Stimulated activated CD4-positive, alpha-beta T cell treated with anti-CD3 and anti-CD28 coated beads, Interleukin-15, amount 100 ng/mL, for 24 hours (primary cell): ENCODE measurements around the gene CNTFR.
"Not testable (repeated sequence)": the region's sequence is repeated elsewhere in the genome, so short reads cannot be mapped to it uniquely, and the experiment has no call there.

Experiments
- DNase-seq: peaks from one replicate; pipeline ENCODE4 v3.0.0-alpha.2; 2020

Gene CNTFR

GRCh38 chr9:34589636-34590380, at the start of gene CNTFR:
CNTFR (minus strand) TSS chr9:34589724; CDS start chr9:34568981, 20,743 bp downstream.
- DNase-seq, result peak; percentile 37

DNA sequence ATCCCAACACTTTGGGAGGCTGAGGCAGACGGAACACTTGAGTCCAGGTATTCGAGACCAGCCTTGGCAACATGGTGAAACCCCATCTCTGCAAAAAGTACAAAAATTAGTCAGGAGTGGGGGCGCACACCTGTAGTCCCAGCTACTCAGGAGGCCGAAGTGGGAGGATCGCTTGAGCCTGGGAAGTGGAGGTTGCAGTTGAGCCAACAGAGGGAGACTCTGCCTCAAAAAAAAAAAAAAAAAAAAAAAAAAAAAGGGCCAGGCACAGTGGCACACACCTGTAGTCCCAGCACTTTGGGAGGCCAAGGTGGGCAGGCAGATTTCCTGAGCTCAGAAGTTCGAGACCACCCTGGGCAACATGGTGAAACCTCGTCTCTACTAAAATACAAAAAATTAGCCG, 49.8 kb upstream of the CNTFR start:
- DNase-seq, result not testable (repeated sequence)

- no peak for DNase-seq
These were observed 48.6 kb upstream of the CNTFR start for GRCh38 chr9:34638138-34638445.

GRCh38 chr9:34637356-34638137, 48.0 kb upstream of the CNTFR start, which contains the start of gene SIGMAR1:
SIGMAR1 (minus strand) TSS chr9:34637787; CDS start chr9:34637697, 90 bp downstream.
- DNase-seq, result peak; percentile 96

DNA sequence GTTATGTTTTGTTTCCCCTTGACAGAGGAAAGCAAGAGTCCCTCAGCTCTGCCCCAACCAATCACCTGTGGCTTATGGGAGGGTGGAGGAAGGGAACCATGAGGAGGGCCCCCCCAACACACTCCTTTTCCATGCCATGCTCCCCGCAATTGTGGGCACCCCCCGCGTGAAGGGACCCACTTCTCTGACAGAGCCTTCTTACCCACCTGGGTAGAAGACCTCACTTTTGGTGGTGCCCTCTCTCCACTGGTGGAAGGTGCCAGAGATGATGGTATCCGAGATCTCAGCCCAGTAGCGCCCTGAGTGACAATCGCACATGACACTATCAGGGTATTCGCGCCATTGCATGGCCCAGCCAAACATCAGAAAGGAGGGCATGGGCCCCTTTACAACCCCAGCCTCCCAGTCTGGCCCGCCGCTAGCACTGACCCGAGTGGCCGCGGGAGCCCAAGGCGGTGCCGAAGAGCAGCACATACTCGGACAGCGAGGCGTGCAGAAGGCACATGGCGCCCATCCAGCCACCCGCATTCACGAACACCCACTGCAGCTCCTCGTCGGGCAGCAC, 47.3 kb upstream of the CNTFR start:
- DNase-seq, result peak; percentile 41

GRCh38 chr9:34635556-34635955, 46.0 kb upstream of the CNTFR start:
- no peak for DNase-seq

- no peak for DNase-seq
These were observed 45.2 kb upstream of the CNTFR start for GRCh38 chr9:34634551-34635248.

DNA sequence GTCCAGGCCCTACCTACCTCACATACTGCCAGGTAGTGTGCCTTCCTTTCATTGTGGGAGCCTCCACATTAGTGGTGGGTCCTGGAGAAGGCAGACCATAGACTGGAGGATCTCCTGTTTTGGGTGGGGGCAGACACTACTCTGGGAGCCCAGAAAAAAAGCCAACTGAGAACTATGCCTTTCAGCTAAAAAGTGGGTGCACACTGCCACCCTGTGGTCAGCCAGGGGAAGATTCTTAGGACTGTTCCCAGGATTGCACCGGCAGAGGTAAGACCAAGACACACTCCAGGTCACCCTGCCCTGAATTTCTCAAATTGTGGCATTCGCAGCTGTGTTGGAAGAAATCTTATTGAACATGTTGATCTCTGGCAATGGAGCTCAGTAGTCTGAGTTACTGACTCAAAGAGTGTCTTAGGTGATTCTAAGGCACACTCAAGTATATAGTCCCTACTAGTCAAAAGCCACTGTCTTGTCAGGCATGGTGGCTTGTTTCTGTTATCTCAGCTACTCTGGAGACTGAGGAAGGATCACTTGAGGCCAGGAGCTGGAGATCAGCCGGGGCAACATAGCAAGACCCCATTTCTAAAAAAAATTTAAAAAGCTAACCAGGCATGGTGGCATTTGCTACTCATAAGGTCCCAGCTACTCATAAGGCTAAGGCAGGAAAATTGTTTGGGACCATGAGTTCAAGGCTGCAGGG, 44.5 kb upstream of the CNTFR start:
- peak; percentile 81 for DNase-seq

GRCh38 chr9:34633166-34633565, 43.6 kb upstream of the CNTFR start:
- no peak for DNase-seq

- DNase-seq, result no peak
These were observed 41.1 kb upstream of the CNTFR start for GRCh38 chr9:34630402-34631154.

DNA sequence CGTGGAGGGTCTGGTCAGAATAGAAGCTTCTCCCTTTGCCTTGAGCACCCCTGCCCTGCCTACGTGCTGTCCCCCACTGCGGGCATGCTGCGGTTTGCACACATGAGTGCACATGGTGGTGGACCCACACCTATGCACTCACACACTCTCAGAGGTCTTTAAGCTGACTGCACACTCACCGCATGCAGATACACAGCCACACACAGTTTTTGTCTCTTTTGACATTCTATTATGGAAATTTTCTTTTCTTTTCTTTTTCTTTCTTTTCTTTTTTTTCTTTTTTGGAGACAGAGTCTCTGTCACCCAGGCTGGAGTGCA, 39.9 kb upstream of the CNTFR start:
- DNase-seq, result no peak

GRCh38 chr9:34628656-34629490, 39.3 kb upstream of the CNTFR start, which contains the start of gene ARID3C:
ARID3C (minus strand) TSS chr9:34629066; CDS start chr9:34628014, 1,052 bp downstream.
- DNase-seq, result peak; percentile 61

GRCh38 chr9:34627716-34628655, 38.5 kb upstream of the CNTFR start:
- DNase-seq, result no peak

DNA sequence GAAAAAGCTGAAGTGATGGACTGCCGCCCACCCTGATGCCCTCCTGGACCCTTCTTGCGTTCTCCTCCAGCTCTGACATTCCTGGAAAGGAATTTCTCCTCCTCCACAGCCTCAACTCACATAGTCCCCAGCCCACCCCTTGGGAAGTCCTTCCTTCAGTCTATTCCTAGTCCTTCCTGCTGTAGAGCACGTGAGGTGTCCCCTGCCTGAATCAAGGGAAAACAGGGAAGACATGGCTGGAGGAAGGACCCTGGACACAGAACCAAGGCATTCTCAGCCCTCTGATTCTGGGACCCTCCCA, 35.6 kb upstream of the CNTFR start:
- DNase-seq, result no peak

DNA sequence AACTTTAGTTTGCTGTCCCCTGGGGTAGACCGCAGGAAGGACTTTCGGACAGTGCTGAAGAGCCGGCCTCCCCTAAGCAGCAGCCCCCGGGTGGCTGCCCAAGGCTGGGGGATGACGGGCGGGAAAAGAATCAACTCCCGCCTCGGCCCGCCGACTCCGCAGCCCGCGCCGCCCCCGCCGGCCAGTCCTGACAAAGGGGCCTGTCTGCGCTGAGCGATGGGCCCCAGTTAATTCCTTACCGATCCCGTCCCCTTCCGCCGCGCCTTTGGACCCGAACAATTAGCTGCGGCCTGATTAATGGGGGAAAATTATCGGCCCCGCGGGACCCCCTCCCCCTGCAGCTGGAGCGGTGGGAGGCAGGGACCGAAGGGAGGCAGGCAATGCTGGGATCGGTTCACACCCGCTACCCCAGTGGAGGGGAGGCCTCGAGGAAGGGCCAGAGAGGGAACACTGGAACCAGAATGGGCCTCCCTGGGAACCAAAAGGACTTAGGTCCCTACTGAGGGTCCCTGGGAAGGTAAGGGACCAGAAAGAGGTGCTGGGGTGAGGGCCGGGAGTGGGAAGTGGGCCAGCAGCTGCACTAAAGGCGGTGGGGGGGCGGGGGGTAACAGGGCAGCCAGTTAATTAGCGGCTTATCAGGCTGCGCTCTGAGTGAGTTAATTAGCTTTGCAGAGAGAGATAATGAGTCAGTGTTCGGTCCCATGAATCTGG, 35.1 kb upstream of the CNTFR start:
- DNase-seq, result no peak

GRCh38 chr9:34623374-34624235, 34.1 kb upstream of the CNTFR start:
- DNase-seq, result peak; percentile 29

GRCh38 chr9:34620061-34620994, 30.8 kb upstream of the CNTFR start, which contains the start of gene DCTN3:
DCTN3 (minus strand) TSS chr9:34620495; CDS start chr9:34620464, 31 bp downstream.
- DNase-seq, result peak; percentile 94
